ENCODE data around the gene RXRB.

Gene RXRB

DNA sequence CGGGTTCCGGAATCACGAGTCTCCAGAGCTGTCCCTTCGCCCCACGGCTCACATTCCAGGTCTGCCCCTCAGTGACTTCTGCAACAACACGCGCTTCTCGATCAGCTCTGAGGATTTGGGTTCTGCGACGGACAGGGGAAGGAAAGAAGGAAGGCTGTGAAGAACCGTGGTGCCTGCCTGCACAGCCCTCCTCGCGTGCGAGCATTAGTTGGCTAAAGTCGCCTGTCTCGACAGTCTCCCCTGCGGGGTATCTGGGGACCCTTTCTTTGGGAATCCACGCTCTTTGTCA is 48.1 kb upstream of the RXRB start:
- Histone ChIP-seq H3K9me3 (ENCODE audit: insufficient read depth, low read length) (no peaks in the 10 kb centered on the region), H4K20me1 (ENCODE audit: insufficient read depth, low read length) (no peaks in the 10 kb centered on the region), H3K36me3 (replicated peaks; ENCODE audit: low read depth, low read length) (peaks cover 3% of the 10 kb centered on the region), H3K27ac (ENCODE audit: low read length) (peak overlapping the region; percentile 39), H3K27me3 (ENCODE audit: low read depth, low read length) (no peaks in the 10 kb centered on the region), H2AFZ (ENCODE audit: low read depth, low read length) (peak overlapping the region; percentile 83), H3K4me1 (ENCODE audit: low read length) (peaks cover 7% of the 10 kb centered on the region), H3K4me2 (ENCODE audit: low read length) (peak overlapping the region; percentile 99), H3K4me3 (ENCODE audit: low read length) (peak overlapping the region; percentile 99), H3K9ac (ENCODE audit: low read length) (peak overlapping the region; percentile 74), H3K79me2 (ENCODE audit: low read length) (no peaks in the 10 kb centered on the region; the same call in 1 of the 2 replicates)
- TF ChIP-seq, protein P1, sequence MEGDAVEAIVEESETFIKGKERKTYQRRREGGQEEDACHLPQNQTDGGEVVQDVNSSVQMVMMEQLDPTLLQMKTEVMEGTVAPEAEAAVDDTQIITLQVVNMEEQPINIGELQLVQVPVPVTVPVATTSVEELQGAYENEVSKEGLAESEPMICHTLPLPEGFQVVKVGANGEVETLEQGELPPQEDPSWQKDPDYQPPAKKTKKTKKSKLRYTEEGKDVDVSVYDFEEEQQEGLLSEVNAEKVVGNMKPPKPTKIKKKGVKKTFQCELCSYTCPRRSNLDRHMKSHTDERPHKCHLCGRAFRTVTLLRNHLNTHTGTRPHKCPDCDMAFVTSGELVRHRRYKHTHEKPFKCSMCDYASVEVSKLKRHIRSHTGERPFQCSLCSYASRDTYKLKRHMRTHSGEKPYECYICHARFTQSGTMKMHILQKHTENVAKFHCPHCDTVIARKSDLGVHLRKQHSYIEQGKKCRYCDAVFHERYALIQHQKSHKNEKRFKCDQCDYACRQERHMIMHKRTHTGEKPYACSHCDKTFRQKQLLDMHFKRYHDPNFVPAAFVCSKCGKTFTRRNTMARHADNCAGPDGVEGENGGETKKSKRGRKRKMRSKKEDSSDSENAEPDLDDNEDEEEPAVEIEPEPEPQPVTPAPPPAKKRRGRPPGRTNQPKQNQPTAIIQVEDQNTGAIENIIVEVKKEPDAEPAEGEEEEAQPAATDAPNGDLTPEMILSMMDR (IDR thresholded peaks at IDR 0.05; ENCODE audit: low read depth, low read length) = no peak; the same call in 1 of the 2 replicates
- no peak for TF ChIP-seq EZH2phosphoT487 (IDR thresholded peaks at IDR 0.05; ENCODE audit: low read depth)

- Histone ChIP-seq H3K9me3 (ENCODE audit: insufficient read depth, low read length) (no peaks in the 10 kb centered on the region), H2AFZ (ENCODE audit: low read depth, low read length) (peak overlapping the region; percentile 98), H3K4me1 (ENCODE audit: low read length) (peaks cover 7% of the 10 kb centered on the region), H3K4me3 (ENCODE audit: low read length) (peak overlapping the region; percentile 99), H3K79me2 (ENCODE audit: low read length) (no peaks in the 10 kb centered on the region; the same call in 1 of the 2 replicates), H3K4me2 (ENCODE audit: low read length) (peak overlapping the region; percentile 99), H3K9ac (ENCODE audit: low read length) (peak overlapping the region; percentile 74), H3K36me3 (replicated peaks; ENCODE audit: low read depth, low read length) (peaks cover 3% of the 10 kb centered on the region), H3K27me3 (ENCODE audit: low read depth, low read length) (peaks cover 4% of the 10 kb centered on the region; the same call in 1 of the 2 replicates), H3K27ac (ENCODE audit: low read length) (peak overlapping the region; percentile 39), H4K20me1 (ENCODE audit: insufficient read depth, low read length) (no peaks in the 10 kb centered on the region)
- TF ChIP-seq, protein P1 (IDR thresholded peaks at IDR 0.05; ENCODE audit: low read depth, low read length) = peak; percentile 68
- TF ChIP-seq EZH2phosphoT487 (IDR thresholded peaks at IDR 0.05; ENCODE audit: low read depth) = no peak
Measured at GRCh38 chr6:33247977-33248642, 47.6 kb upstream of the RXRB start.

DNA sequence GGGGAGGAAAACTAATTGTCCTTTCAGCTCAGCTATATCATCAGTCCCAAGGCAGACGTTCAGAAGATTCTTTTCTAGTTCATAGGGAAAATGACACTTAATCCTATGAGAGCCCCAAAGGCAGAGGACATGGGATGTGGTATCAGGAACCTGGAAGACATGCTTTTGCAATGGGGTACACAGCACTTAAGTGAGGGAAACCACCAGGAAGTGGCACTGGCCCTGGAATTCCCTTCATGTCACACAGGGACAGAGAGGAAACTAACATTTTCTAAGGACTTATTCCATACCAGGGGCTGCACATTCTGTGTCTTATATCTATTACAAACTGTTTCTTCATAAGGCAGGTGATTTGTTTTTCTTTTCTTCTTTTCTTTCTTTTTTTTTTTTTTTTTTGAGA is 43.0 kb upstream of the RXRB start:
- Histone ChIP-seq H2AFZ (ENCODE audit: low read depth, low read length) (no peak overlapping the region), H3K4me1 (ENCODE audit: low read length) (peaks cover 4% of the 10 kb centered on the region; the same call in 1 of the 2 replicates), H4K20me1 (ENCODE audit: insufficient read depth, low read length) (no peaks in the 10 kb centered on the region), H3K9me3 (ENCODE audit: insufficient read depth, low read length) (no peaks in the 10 kb centered on the region), H3K36me3 (replicated peaks; ENCODE audit: low read depth, low read length) (no peaks in the 10 kb centered on the region), H3K27me3 (ENCODE audit: low read depth, low read length) (peaks cover 10% of the 10 kb centered on the region), H3K9ac (ENCODE audit: low read length) (no peak overlapping the region), H3K79me2 (ENCODE audit: low read length) (no peaks in the 10 kb centered on the region), H3K4me3 (ENCODE audit: low read length) (no peak overlapping the region), H3K27ac (ENCODE audit: low read length) (no peak overlapping the region), H3K4me2 (ENCODE audit: low read length) (no peak overlapping the region)
- no peak for TF ChIP-seq EZH2phosphoT487 (IDR thresholded peaks at IDR 0.05; ENCODE audit: low read depth)
- TF ChIP-seq, protein P1 (IDR thresholded peaks at IDR 0.05; ENCODE audit: low read depth, low read length) = no peak

DNA sequence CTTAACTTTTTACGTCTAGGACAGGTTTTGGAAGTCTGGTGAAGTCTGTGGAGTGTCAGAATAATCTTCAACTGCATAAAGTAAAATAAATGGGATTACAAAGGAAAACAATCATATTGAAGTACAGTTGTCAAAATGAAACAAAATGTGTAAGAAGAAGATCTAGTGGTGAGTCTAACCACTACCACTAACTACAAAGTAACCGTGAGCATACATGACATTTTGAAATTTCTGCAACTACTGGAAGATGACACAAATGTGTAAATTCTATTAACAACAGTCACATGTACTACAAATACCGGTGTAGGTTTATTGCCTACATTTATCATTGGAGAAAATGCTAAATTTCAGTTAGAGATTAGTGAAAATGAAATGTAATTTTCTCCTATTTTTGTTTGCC is 41.5 kb upstream of the RXRB start:
- TF ChIP-seq EZH2phosphoT487 (IDR thresholded peaks at IDR 0.05; ENCODE audit: low read depth) = no peak
- TF ChIP-seq, protein P1 (IDR thresholded peaks at IDR 0.05; ENCODE audit: low read depth, low read length) = no peak
- H3K79me2 ChIP-seq (ENCODE audit: low read length) = no peaks in the 10 kb centered on the region
- H3K9ac ChIP-seq (ENCODE audit: low read length) = no peak overlapping the region
- peak overlapping the region; percentile 18; the same call in 1 of the 2 replicates for H3K4me2 ChIP-seq (ENCODE audit: low read length)
- H3K36me3 ChIP-seq (replicated peaks; ENCODE audit: low read depth, low read length) = no peaks in the 10 kb centered on the region
- H3K4me3 ChIP-seq (ENCODE audit: low read length) = no peak overlapping the region
- no peaks in the 10 kb centered on the region for H4K20me1 ChIP-seq (ENCODE audit: insufficient read depth, low read length)
- H3K27ac ChIP-seq (ENCODE audit: low read length) = no peak overlapping the region
- H3K9me3 ChIP-seq (ENCODE audit: insufficient read depth, low read length) = no peaks in the 10 kb centered on the region
- no peak overlapping the region for H2AFZ ChIP-seq (ENCODE audit: low read depth, low read length)
- H3K4me1 ChIP-seq (ENCODE audit: low read length) = peaks cover 4% of the 10 kb centered on the region; the same call in 1 of the 2 replicates
- peaks cover 10% of the 10 kb centered on the region for H3K27me3 ChIP-seq (ENCODE audit: low read depth, low read length)
